Esophagus muscularis mucosa (tissue), 4 donors: ENCODE measurements around the gene PPARD. TPM values are rescaled to one million over a fixed set of nuclear protein-coding genes. Genes with fewer than 3 reads are reported as not detected.

Source experiments
- DNase-seq: peaks from one replicate; pipeline ENCODE4 v3.0.0-alpha.2; 2017; ENCODE audit errors: extremely low spot score
- H3K27ac ChIP-seq, 4 donors: fragments of 200-600 bp; sonication (generic); replicated peaks in 1 of 4; 1 replicate in 3 of 4; 2 replicates in 1 of 4; pipeline ENCODE4 v1.5.1; 2016 to 2019; ENCODE audit warnings: mild to moderate bottlenecking in 1 of 4
- H3K27me3 ChIP-seq, 4 donors: fragments of 200-600 bp; sonication (generic); one replicate each; pipeline versions ENCODE4 v1.5.1 to v1.6.0; 2016 to 2019
- H3K36me3 ChIP-seq, 4 donors: fragments of 200-600 bp; sonication (generic); one replicate each; pipeline ENCODE4 v1.5.1; 2016 to 2019
- H3K4me1 ChIP-seq, 4 donors: fragments of 200-600 bp; sonication (generic); one replicate each; pipeline ENCODE4 v1.5.1; 2016 to 2019
- H3K4me3 ChIP-seq, 4 donors: fragments of 200-600 bp; sonication (generic); 1 replicate in 2 of 4; 2 replicates in 2 of 4; pipeline ENCODE4 v1.5.1; 2016 to 2019; ENCODE audit warnings: mild to moderate bottlenecking in 4 of 4, moderate library complexity in 1 of 4
- H3K9me3 ChIP-seq, 4 donors: fragments of 200-600 bp; sonication (generic); 1 replicate in 3 of 4; 2 replicates in 1 of 4; pipeline ENCODE4 v1.5.1; 2016 to 2019
- EP300 ChIP-seq: sonication (generic); formaldehyde crosslinking; IDR thresholded peaks from one replicate; pipeline ENCODE4 v1.6.1; 2017; ENCODE audit warnings: antibody characterized with exemption
- POLR2A ChIP-seq: fragments of 450-650 bp; IDR thresholded peaks from one replicate; pipeline ENCODE4 v1.6.1; 2017; ENCODE audit warnings: antibody characterized with exemption, moderate library complexity, mild to moderate bottlenecking, low read depth
- POLR2AphosphoS5 ChIP-seq, 2 donors: sonication (generic); formaldehyde crosslinking; IDR thresholded peaks; one replicate each; pipeline ENCODE4 v1.6.1; 2017; ENCODE audit warnings: antibody characterized with exemption in 2 of 2
- WGBS: methylation state at CpG from one replicate; pipeline ENCODE4 v1.1.5; 2018; 5-methylcytosine and 5-hydroxymethylcytosine counted together
- intact Hi-C: fragments of 100-400 bp; cut with DNase I; formaldehyde crosslinking; loops from one replicate; pipeline ENCODE4 v1.15.1; 2023
- total RNA-seq, 4 donors: library from RNA; depleted of rRNA; stranded (reverse); fragments of >200 nt; gene quantifications; one replicate each; pipeline versions ENCODE4 v1.1.0 to v1.2.1, GENCODE V29; 2016
- TF ChIP-seq, protein P1 (sequence below), 3 experiments: fragments of 200-600 bp in 2 of 3; fragments of 450-650 bp in 1 of 3; sonication (generic) in 2 of 3; IDR thresholded peaks; one replicate each; pipeline ENCODE4 v1.5.1; 2017 to 2019; ENCODE audit warnings: antibody characterized with exemption in 3 of 3, mild to moderate bottlenecking in 2 of 3, moderate library complexity in 1 of 3

PPARD gene
- total RNA-seq, 4 donors from 2014 or later = 10.8 to 22.4 (median 16.0) TPM

DNA sequence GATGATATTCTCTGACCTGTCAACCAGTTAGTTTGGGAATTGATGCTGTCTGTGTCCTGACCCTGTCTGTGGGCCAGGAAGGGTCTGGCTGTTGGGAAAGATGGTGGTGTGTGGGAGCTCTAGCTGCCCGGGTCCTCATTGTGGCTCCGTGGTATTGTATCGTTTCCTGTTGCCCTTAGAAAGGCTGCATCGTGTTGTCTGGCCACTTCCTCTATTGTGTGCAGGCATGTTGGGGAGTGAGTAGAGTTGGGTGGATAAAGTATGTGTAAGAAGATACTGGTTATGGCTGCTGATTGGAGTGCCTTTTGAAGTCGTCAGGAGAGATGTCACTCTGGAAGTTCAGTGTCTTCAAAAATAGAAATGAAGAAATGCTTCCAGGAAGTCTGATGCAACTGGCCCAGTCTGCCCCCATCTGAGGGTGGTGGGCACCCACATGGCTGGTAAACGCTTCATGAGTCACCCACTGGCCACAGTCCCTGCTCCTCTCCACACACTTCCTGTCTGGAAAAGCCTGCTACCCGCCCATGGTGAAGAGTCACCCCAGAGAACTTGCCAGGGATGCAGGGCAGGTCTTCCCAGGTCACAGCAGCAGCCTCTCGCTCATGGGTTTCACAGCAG is 27.9 kb downstream of the PPARD start:
- TF ChIP-seq POLR2A = no peak
- peak; percentile 9 for TF ChIP-seq EP300
- TF ChIP-seq POLR2AphosphoS5 (IDR thresholded peaks at IDR 0.05) = peak in 1 of 2 donors; percentile 34
- H3K36me3 ChIP-seq = peaks cover 0 to 4% (median 2%) of the 10 kb centered on the region in 4 donors
- no peak overlapping the region for H3K4me3 ChIP-seq
- peak; percentile 92 for DNase-seq
- H3K27ac ChIP-seq = peak overlapping the region in 3 of 4 donors; percentile 3 to 26 (median 24)
- no peaks in the 10 kb centered on the region for H3K27me3 ChIP-seq
- 58% methylated on average over 8 of the region's 8 CpGs for WGBS
- intact Hi-C loops = no loop called here
- H3K4me1 ChIP-seq = peaks cover 15 to 38% (median 35%) of the 10 kb centered on the region in 4 donors
- no peaks in the 10 kb centered on the region for H3K9me3 ChIP-seq

DNA sequence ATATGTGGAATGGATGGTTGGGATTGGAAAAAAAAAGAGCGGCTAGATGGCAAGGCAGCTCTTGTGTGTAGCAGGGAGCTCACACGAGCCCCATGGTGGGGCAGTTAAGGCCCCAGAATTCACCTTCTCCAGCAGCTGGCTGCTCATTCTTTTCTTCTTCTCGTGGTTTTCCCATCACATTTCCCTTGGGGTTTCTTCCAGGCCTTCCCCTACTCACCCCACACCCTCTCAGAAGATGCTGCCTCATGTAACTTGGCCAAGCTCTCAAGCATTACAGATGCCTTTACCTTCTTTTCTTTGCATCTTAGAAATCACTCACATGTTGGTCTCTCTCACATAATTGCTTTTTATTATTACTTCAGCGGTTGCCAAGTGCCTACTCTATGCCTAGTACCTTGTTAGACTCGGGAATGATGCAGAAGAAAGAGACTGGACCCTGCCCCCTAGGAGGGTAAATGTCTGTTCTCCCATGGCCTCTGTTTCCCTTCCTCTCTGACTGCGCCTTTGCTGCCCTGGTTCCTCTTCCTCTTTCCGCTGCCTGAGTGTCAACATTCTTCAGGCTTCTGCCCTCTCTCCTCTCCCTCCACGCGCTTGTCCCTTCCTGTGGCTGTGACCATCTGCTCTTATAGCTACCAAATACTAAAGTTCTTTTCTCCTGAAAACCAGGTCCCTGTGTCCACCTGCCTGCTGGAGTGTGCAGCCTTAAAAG is 28.6 kb downstream of the PPARD start:
- Histone ChIP-seq H3K9me3 (no peaks in the 10 kb centered on the region), H3K27ac (peak overlapping the region in 3 of 4 donors; percentile 3 to 26 (median 24)), H3K4me1 (peaks cover 15 to 43% (median 37%) of the 10 kb centered on the region in 4 donors), H3K27me3 (no peaks in the 10 kb centered on the region), H3K36me3 (peaks cover 0 to 4% (median 2%) of the 10 kb centered on the region in 4 donors), H3K4me3 (no peak overlapping the region)
- TF ChIP-seq, protein P1, sequence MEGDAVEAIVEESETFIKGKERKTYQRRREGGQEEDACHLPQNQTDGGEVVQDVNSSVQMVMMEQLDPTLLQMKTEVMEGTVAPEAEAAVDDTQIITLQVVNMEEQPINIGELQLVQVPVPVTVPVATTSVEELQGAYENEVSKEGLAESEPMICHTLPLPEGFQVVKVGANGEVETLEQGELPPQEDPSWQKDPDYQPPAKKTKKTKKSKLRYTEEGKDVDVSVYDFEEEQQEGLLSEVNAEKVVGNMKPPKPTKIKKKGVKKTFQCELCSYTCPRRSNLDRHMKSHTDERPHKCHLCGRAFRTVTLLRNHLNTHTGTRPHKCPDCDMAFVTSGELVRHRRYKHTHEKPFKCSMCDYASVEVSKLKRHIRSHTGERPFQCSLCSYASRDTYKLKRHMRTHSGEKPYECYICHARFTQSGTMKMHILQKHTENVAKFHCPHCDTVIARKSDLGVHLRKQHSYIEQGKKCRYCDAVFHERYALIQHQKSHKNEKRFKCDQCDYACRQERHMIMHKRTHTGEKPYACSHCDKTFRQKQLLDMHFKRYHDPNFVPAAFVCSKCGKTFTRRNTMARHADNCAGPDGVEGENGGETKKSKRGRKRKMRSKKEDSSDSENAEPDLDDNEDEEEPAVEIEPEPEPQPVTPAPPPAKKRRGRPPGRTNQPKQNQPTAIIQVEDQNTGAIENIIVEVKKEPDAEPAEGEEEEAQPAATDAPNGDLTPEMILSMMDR (IDR thresholded peaks at IDR 0.05) = no peak
- TF ChIP-seq EP300 = no peak
- no peak for TF ChIP-seq POLR2AphosphoS5 (IDR thresholded peaks at IDR 0.05)
- no peak for TF ChIP-seq POLR2A
- 79% methylated on average over 9 of the region's 9 CpGs for WGBS
- intact Hi-C loops = no loop called here
- DNase-seq = no peak

DNA sequence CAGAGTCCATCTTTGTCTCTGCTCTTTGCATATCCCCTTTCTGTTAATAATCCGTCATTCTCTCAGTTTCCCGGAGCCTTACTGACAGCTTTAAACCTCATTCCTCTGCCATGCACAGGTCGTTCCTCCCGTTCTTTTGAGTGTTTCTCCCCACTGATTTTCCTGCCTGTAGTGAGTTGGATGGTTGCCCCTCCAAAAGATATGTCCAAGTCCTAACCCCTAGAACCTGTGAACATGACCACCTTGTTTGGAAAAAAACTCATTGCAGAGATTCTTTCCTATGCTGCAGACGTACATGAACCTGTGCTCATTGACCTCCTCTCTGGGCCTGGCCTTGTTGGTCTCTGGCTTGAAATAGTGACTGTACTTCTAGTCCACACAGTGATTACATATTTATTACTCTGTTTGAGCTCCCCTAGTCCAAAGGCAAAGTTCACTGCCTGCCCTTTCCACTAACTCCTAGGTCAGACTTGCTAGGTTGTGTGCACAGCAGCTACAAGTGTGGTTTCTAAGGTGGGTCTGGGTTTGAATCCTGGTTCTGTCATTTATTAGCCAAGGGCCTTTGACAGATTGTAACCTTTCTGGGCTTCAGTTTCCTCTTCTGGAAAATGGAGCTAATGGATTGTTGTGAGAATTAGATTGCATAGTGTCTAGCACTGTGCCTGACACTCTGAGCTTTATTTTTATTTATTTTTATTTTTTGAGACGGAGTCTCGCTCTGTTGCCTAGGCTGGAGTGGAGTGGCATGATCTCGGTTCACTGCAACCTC is 29.3 kb downstream of the PPARD start:
- no peaks in the 10 kb centered on the region for H3K9me3 ChIP-seq
- H3K27ac ChIP-seq = no peak overlapping the region
- intact Hi-C loops = no loop called here
- H3K27me3 ChIP-seq = no peaks in the 10 kb centered on the region
- 83% methylated on average over 8 of the region's 8 CpGs for WGBS
- TF ChIP-seq POLR2AphosphoS5 (IDR thresholded peaks at IDR 0.05) (no peak), EP300 (no peak), POLR2A (no peak)
- TF ChIP-seq, protein P1 (IDR thresholded peaks at IDR 0.05) = no peak
- no peak overlapping the region for H3K4me3 ChIP-seq
- H3K36me3 ChIP-seq = peaks cover 0 to 4% (median 2%) of the 10 kb centered on the region in 4 donors
- DNase-seq = no peak
- peaks cover 15 to 50% (median 44%) of the 10 kb centered on the region in 4 donors for H3K4me1 ChIP-seq

- Histone ChIP-seq H3K27me3 (no peaks in the 10 kb centered on the region), H3K36me3 (peaks cover 0 to 4% (median 0%) of the 10 kb centered on the region in 4 donors), H3K4me1 (peaks cover 15 to 58% (median 51%) of the 10 kb centered on the region in 4 donors), H3K4me3 (no peak overlapping the region), H3K27ac (no peak overlapping the region), H3K9me3 (no peaks in the 10 kb centered on the region)
- intact Hi-C loops = no loop called here
- TF ChIP-seq, protein P1 (IDR thresholded peaks at IDR 0.05) = no peak
- DNase-seq = no peak
These were observed 30.3 kb downstream of the PPARD start for GRCh38 chr6:35372633-35373032.

GRCh38 chr6:35376281-35376680 is 33.9 kb downstream of the PPARD start:
- intact Hi-C loops = no loop called here
- Histone ChIP-seq H3K27ac (peak overlapping the region; percentile 25 to 75 (median 64)), H3K9me3 (no peaks in the 10 kb centered on the region), H3K4me1 (peaks cover 0 to 46% (median 39%) of the 10 kb centered on the region in 4 donors), H3K36me3 (peaks cover 0 to 4% (median 0%) of the 10 kb centered on the region in 4 donors), H3K27me3 (no peaks in the 10 kb centered on the region), H3K4me3 (no peak overlapping the region)
- TF ChIP-seq EP300 (no peak), POLR2AphosphoS5 (IDR thresholded peaks at IDR 0.05) (no peak), POLR2A (no peak)
- TF ChIP-seq, protein P1 (IDR thresholded peaks at IDR 0.05) = no peak
- WGBS = 84% methylated on average over 2 of the region's 2 CpGs
- no peak for DNase-seq
